HG02970 (cell line): ENCODE measurements around the gene EEF1G.
"Not testable (repeated sequence)": the region's sequence is repeated elsewhere in the genome, so short reads cannot be mapped to it uniquely, and the experiment has no call there.

Experiments used
- ATAC-seq: cut with Tn5 transposase; IDR thresholded peaks from one replicate; pipeline ENCODE4 v1.9.1; 2021; ENCODE audit warnings: mild to moderate bottlenecking, moderate library complexity, moderate number of reproducible peaks; ENCODE audit not compliant: unreplicated experiment, low FRiP score

The EEF1G gene

GRCh38 chr11:62604460-62605120 lies 30.9 kb upstream of the EEF1G start:
- no peak for ATAC-seq

- no peak for ATAC-seq
Measured at GRCh38 chr11:62603776-62604299, 30.1 kb upstream of the EEF1G start.

GRCh38 chr11:62603072-62603408 lies 29.3 kb upstream of the EEF1G start:
- no peak for ATAC-seq

GRCh38 chr11:62602141-62603071 lies 28.7 kb upstream of the EEF1G start:
- no peak for ATAC-seq

GRCh38 chr11:62601372-62602140 lies 27.9 kb upstream of the EEF1G start, which contains the start of gene MTA2:
Gene MTA2 (minus strand): TSS chr11:62601865. CDS start chr11:62601450, 415 bp downstream.
- peak; percentile 71 for ATAC-seq

- no peak for ATAC-seq
Measured at GRCh38 chr11:62601122-62601371, 27.4 kb upstream of the EEF1G start.

GRCh38 chr11:62600367-62601121 lies 26.9 kb upstream of the EEF1G start:
- no peak for ATAC-seq

GRCh38 chr11:62599901-62600300 lies 26.2 kb upstream of the EEF1G start:
- no peak for ATAC-seq

GRCh38 chr11:62599069-62599696 lies 25.5 kb upstream of the EEF1G start:
- peak; percentile 33 for ATAC-seq

- ATAC-seq = no peak
Measured at GRCh38 chr11:62595124-62595523, 21.4 kb upstream of the EEF1G start.

GRCh38 chr11:62593434-62594044 lies 19.8 kb upstream of the EEF1G start:
- no peak for ATAC-seq

- no peak for ATAC-seq
Measured at GRCh38 chr11:62592989-62593421, 19.3 kb upstream of the EEF1G start.

GRCh38 chr11:62592146-62592815 lies 18.6 kb upstream of the EEF1G start:
- no peak for ATAC-seq

- ATAC-seq = peak; percentile 80
Measured at GRCh38 chr11:62591448-62592145, 17.9 kb upstream of the EEF1G start, which contains the start of gene TUT1. Gene TUT1 (minus strand): TSS chr11:62591523. CDS start chr11:62591485, 38 bp downstream.

GRCh38 chr11:62588966-62589637 lies 15.4 kb upstream of the EEF1G start:
- ATAC-seq = no peak

GRCh38 chr11:62585356-62585755 lies 11.7 kb upstream of the EEF1G start:
- ATAC-seq = not testable (repeated sequence)

- not testable (repeated sequence) for ATAC-seq
Measured at GRCh38 chr11:62581735-62582134, 8.0 kb upstream of the EEF1G start.
